Superior temporal gyrus (tissue), 1 donor: ENCODE measurements around the gene DTNB.

Experiments
- DNase-seq: peaks from one replicate; pipeline ENCODE4 v3.0.0-alpha.2; 2016; ENCODE audit errors: extremely low spot score

Gene DTNB

DNA sequence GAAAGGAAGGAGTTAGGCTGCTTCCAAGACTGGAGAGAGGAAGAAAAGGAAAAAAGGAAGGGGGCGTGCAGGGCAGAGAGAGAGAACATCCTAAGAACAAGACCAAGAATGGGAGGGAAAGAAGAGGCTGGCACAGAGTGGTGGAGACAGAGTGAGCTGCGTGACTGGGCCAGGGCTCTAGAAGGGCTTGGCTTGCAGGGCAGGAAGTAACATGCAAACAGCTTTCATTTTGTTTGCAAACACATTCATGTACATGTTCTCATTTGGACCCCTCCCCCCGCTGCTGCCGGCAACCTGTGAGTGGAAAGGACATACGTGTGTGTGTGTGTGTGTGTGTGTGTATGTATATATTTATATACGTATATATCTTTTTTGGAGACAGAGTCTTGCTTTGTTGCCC, 284.9 kb downstream of the DTNB start:
- no peak for DNase-seq

- DNase-seq, result no peak
Measured at GRCh38 chr2:25387876-25388449, 285.4 kb downstream of the DTNB start.

DNA sequence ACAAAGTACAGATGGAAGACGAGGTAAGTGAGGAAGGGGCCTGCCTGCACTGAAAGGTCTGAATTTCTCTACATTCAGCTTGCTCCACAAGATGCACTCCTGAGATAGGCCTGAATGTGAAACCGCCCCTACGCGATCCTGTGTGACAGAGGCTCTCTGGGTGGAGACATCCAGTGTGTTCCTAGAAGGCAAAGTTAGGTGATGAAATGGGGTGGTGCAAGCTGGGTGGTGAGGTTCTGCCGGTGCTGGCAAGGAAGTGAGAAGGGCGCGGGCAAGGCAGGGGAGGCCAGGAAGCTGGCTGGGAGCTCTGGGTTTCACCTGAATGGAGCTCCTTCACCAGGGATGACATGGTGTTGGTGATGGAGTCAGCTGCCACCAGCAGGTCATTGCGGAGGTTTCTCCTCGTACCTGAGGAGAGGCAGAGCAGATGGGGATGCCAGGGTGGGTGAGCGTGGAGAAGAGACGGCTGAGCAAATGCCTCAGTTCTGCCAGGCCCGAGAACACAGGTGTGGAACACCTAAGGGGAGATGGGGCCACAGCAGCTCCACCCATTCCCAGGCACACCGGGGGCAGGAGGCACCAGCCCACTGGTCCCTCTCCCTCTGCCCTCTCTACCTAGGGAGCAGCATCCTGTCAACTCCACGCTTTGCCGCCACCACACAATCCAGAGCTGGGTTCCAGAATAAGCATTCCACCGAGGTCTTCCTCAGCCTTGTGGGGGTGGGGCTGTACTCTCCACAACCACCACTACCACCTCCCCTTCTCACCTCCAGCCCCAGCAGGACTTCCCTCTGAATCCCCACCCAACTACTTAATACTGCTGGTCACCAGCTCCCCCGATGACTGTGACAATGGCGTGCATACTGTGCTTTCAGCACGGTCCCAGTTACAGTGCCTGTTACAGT, 286.2 kb downstream of the DTNB start:
- DNase-seq, result no peak

GRCh38 chr2:25385910-25386309, 287.5 kb downstream of the DTNB start:
- DNase-seq, result no peak

DNA sequence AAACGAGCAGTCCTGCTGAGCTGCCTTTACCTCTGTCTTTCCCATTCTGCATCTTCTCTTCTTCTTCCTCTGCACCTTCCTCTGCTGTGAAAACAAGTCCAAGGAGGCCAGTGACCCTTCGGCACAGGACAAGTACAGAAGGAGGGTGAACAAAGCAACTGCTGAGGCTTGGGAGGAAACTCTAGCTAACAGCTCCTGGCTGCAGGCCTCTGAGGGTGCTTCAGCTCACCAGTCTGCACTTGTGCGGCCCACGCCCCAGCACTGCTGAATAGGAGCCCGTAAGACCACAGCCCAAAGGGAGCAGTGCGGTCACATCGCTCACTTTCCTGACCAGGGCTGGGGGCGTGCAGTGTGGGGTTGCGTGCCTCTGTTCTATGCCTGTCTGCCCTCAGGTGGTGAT, 289.6 kb downstream of the DTNB start:
- DNase-seq, result no peak

GRCh38 chr2:25381502-25381901, 291.9 kb downstream of the DTNB start:
- no peak for DNase-seq

GRCh38 chr2:25380586-25381375, 292.6 kb downstream of the DTNB start:
- no peak for DNase-seq

- no peak for DNase-seq
Measured at GRCh38 chr2:25380023-25380422, 293.4 kb downstream of the DTNB start.

DNA sequence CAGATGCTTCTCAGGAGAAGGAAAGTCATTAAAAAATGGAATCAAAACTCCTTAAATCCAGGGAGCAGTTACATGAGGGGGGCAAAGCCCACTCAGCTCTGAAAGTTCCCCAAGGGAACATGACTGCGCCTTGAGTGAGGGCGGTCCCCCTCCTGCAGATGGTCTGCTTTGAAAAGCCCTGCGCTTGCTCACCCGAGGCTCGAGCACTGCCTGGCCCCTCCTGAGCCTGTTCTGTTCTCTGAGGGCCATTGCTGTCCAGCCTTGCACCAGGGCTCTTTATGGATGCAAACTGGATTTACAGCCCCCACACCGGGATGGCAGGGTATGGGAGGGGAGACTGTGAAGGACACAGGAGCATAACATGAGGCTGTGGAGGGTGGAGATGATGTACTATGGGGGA, 293.8 kb downstream of the DTNB start:
- no peak for DNase-seq

- no peak for DNase-seq
Measured at GRCh38 chr2:25378731-25379490, 294.5 kb downstream of the DTNB start.

GRCh38 chr2:25377822-25378421, 295.5 kb downstream of the DTNB start:
- no peak for DNase-seq

DNA sequence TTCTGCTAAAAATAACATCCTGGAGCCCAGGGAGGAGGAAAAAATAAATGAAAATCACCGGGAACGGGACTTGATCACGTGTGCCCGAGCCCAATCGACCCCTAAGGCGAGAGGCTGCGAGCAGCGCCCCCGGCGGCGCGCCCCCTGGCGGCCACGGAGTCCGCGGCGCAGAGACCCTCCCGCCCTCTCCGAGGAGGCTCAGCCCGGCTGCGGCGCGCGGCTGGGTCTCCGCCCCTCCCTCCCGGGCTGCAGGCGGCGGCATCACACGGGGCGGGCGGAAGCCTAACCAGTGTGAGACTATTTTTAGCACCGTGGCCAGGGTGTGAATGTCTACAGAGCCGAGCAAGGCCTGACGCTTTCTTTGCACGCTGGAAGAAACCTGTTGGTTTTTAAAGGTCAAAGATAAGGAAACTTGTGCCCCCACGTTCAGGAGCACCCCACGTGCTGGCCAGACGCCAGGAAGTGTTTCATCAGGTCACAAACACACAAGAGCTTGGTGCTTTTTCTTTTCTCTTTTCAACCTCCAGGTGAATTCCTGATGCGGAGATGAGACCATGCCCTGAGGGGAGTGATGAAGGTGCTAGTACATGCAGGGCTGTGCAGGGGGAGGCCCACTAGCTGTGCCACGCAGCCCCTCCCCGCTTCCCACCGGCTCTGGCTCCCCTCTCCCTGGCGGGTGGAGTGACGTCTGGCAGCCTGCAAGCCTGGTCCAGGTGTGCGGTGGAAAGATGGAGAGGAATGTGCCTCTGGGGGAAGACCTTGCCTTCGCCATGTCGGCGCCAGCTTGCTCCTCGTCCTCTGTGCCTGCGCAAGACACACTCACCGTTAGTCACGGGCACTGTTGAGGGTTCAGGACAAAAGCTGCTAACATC, 296.4 kb downstream of the DTNB start:
- DNase-seq, result peak; percentile 77

DNA sequence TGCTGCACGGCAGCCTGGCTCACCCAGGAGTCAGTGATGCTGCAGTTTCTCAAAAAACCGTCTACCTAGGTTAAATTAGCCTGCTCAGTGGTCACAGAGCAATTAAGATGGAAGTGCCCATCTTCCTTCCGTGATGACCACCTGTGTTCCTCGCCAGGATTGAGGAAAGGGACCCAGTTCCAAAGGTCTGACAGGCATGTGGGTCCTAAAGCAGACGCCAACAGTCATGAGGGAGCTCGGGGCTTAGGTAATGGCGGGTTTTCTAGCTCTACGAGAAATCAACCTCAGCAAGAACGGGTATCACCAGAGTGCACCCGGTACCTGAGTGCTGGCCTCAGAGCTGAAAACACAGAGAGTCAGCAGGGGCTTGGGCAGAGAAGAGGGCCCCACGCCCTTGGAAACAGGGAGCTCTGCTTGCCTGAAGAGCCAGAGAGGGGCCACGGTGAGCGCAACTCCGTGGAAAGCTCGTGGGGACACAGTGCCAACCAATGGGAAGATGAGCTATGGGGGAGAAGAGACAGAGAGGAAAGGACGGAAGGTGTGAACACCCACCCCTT, 297.3 kb downstream of the DTNB start:
- no peak for DNase-seq

DNA sequence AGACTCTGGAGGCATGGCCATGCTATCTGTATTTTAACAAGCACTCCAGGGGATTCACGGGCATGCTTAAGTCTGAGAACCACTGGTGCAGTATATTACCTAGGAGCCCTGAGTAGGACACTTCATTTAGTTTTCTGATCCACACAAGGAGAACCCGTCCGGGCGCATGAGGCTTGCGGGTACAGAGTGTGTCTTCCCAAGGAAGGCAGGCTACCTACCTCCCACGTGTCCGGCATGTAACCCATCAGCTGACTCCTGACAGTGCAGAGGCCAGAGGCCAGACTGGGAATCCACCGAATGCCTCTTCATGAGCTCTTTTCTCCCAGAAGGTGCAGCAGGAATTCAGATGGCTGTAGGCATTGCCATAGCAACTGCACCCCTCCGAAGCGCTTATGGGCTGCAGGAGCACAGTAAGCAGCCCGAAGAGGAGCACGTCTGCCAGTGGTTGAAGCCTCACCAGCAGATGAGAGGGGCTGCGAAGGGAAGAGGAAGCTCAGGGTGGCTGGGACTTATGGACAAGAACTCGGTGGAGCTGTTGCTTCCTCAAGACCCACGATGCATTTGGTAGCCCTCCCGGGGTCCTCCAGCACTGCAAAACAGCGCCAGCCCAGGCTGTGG, 297.9 kb downstream of the DTNB start:
- no peak for DNase-seq

- no peak for DNase-seq
Measured at GRCh38 chr2:25374827-25375226, 298.6 kb downstream of the DTNB start.

GRCh38 chr2:25374411-25374810, 299.0 kb downstream of the DTNB start:
- no peak for DNase-seq

- DNase-seq, result no peak
Measured at GRCh38 chr2:25373269-25373981, 300.0 kb downstream of the DTNB start.

- DNase-seq, result peak; percentile 28
Measured at GRCh38 chr2:25372405-25373268, 300.7 kb downstream of the DTNB start.
